A549 (cell line): ENCODE results near the gene NPTXR.

ENCODE experiments used
- BHLHE40 ChIP-seq: IDR thresholded peaks from 2 replicates; pipeline ENCODE4 v1.6.1; 2012; ENCODE audit warnings: low read depth, low read length, inconsistent platforms
- CEBPB ChIP-seq, 2 experiments: fragments of >200 bp in 1 of 2; sonication (Bioruptor Twin) in 1 of 2; formaldehyde crosslinking in 1 of 2; IDR thresholded peaks; 2 replicates each; pipeline ENCODE4 v1.6.1; 2012 to 2016
- EHMT2 ChIP-seq: fragments of 200-600 bp; sonication (generic); IDR thresholded peaks from 2 replicates; pipeline ENCODE4 v1.6.1; 2016; ENCODE audit warnings: antibody characterized with exemption, low read depth, mild to moderate bottlenecking, moderate library complexity
- EP300 ChIP-seq, 2 experiments: fragments of >200 bp; sonication (Bioruptor Twin); formaldehyde crosslinking; IDR thresholded peaks; 2 replicates in 1 of 2; 3 replicates in 1 of 2; pipeline ENCODE4 v1.6.1; 2016 to 2017
- FOSB ChIP-seq: fragments of 250-450 bp; sonication (Bioruptor Pico); IDR thresholded peaks from 2 replicates; pipeline ENCODE4 v1.5.0; 2020; ENCODE audit warnings: mild to moderate bottlenecking, moderate library complexity
- KDM5A ChIP-seq: fragments of 200-600 bp; sonication (generic); IDR thresholded peaks from 2 replicates; pipeline ENCODE4 v1.6.1; 2016; ENCODE audit warnings: antibody characterized with exemption, mild to moderate bottlenecking
- NR3C1 ChIP-seq: fragments of >200 bp; sonication (Bioruptor Twin); formaldehyde crosslinking; IDR thresholded peaks from 3 replicates; pipeline ENCODE4 v1.6.1; 2017
- POLR2A ChIP-seq: IDR thresholded peaks from 2 replicates; pipeline ENCODE4 v1.6.1; 2012; ENCODE audit warnings: mild to moderate bottlenecking, low read length
- RCOR1 ChIP-seq: fragments of 150-350 bp; IDR thresholded peaks from 2 replicates; pipeline ENCODE4 v1.6.1; 2014; ENCODE audit warnings: antibody characterized with exemption, low read length, low read depth
- TF ChIP-seq, protein P1 (sequence below): fragments of >200 bp; sonication (Bioruptor Twin); formaldehyde crosslinking; IDR thresholded peaks from 3 replicates; pipeline ENCODE4 v1.5.1; 2016

DNA sequence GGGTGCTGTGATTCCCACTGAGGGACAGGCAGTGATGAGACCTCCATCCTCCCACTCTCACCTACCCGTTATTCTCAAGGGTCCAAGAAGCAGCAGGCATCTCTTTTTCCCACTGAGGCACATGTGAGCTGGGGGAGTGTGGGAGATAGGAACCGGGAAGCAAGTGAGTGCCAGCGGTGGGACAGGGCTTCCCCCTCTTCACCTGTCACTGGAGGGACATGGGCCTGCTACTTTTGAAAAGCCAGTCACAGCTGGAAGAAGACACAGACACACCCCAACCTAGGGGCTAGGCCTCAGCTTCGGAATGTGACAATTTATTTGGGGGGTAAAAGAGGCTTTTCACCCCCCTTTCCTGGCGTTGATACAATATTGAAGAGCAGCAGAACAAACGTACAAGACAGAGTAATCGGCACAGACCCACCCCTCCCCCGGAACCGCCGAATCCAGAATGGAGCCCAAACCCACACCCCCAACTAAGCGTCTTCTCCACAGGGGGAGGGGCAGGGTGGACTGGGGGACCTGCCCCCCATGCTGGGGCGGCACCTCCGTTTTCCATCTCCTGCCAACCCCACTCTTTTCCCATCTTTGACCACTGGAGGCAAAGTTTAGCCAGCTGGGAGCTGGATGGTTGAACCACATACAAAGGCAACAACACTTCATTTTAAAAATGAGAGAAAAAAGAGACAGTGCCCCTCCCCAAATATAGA lies 17.5 kb upstream of the NPTXR start:
- TF ChIP-seq, protein P1, sequence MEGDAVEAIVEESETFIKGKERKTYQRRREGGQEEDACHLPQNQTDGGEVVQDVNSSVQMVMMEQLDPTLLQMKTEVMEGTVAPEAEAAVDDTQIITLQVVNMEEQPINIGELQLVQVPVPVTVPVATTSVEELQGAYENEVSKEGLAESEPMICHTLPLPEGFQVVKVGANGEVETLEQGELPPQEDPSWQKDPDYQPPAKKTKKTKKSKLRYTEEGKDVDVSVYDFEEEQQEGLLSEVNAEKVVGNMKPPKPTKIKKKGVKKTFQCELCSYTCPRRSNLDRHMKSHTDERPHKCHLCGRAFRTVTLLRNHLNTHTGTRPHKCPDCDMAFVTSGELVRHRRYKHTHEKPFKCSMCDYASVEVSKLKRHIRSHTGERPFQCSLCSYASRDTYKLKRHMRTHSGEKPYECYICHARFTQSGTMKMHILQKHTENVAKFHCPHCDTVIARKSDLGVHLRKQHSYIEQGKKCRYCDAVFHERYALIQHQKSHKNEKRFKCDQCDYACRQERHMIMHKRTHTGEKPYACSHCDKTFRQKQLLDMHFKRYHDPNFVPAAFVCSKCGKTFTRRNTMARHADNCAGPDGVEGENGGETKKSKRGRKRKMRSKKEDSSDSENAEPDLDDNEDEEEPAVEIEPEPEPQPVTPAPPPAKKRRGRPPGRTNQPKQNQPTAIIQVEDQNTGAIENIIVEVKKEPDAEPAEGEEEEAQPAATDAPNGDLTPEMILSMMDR, result no peak
- TF ChIP-seq POLR2A, result no peak
- TF ChIP-seq CEBPB (IDR thresholded peaks at IDR 0.05), result no peak
- no peak for TF ChIP-seq RCOR1
- no peak for TF ChIP-seq EP300 (IDR thresholded peaks at IDR 0.05)
- TF ChIP-seq KDM5A, result no peak
- no peak for TF ChIP-seq BHLHE40
- no peak for TF ChIP-seq NR3C1
- TF ChIP-seq EHMT2, result no peak
- no peak for TF ChIP-seq FOSB (CRISPR knock-in tag)
